ENCODE measurements around the gene SPAG4. TPM values are rescaled to one million over a fixed set of nuclear protein-coding genes. Genes with fewer than 3 reads are reported as not detected.

SPAG4 gene
- total RNA-seq, 2 experiments from 2014 or later, result 15.5 to 17.1 TPM

DNA sequence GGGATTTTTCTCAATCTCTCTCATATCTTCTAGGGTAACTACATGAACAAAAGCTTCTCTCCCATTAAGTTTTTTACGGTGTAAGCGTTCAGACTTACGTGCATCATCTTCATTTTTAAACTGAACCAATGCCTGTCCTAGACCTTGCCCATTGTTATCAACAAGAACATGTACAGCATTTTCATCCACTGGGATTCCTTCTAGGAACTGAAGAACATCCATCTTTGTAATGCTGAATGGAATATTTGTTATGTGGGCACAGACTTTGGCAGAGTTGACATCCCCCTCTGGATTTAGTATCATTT, 37.8 kb downstream of the SPAG4 start:
- CTCF ChIA-PET, result interaction anchor here (1.2 to 1.5 kb wide), 2 partner anchors 34 to 52 kb away, joined by 3 to 5 read pairs; no protein-coding TSS in a partner anchor
- peaks cover 58% of the 10 kb centered on the region for H3K4me1 Mint-ChIP-seq (ENCODE audit: low read depth)
- Histone ChIP-seq H3K4me3 (ENCODE audit: low read length) (no peak overlapping the region), H3K9me3 (ENCODE audit: control insufficient read depth in 1 of 2, insufficient read depth in 1 of 2, low read length in 2 of 2) (no peaks in the 10 kb centered on the region), H3K4me1 (ENCODE audit: insufficient read depth, low read length) (peaks cover 24% of the 10 kb centered on the region), H3K27ac (ENCODE audit: low read depth in 1 of 2, low read length in 2 of 2) (no peak overlapping the region), H3K27me3 (ENCODE audit: control insufficient read depth in 1 of 2, insufficient read depth in 2 of 2, low read length in 2 of 2) (no peaks in the 10 kb centered on the region), H3K36me3 (ENCODE audit: insufficient read depth, low read length) (peaks cover 47% of the 10 kb centered on the region)
- no peaks in the 10 kb centered on the region for H3K27me3 Mint-ChIP-seq
- intact Hi-C loops (cut with DNase I, micrococcal nuclease), result no loop called here
- DNase-seq (no peak), ATAC-seq (ENCODE audit: poor library complexity) (no peak)
- H3K9me3 Mint-ChIP-seq, result no peaks in the 10 kb centered on the region
- POLR2A ChIA-PET, result interaction anchor here (2.6 kb wide), 1 partner anchor 11 kb away, joined by 15 read pairs; the partner anchor contains the start of genes CPNE1 and RBM12
- peaks cover 45% of the 10 kb centered on the region for H3K36me3 Mint-ChIP-seq (ENCODE audit: low read depth)
- no peak overlapping the region for H3K4me3 Mint-ChIP-seq
- no peak overlapping the region for H3K27ac Mint-ChIP-seq
- TF ChIP-seq, protein P1, sequence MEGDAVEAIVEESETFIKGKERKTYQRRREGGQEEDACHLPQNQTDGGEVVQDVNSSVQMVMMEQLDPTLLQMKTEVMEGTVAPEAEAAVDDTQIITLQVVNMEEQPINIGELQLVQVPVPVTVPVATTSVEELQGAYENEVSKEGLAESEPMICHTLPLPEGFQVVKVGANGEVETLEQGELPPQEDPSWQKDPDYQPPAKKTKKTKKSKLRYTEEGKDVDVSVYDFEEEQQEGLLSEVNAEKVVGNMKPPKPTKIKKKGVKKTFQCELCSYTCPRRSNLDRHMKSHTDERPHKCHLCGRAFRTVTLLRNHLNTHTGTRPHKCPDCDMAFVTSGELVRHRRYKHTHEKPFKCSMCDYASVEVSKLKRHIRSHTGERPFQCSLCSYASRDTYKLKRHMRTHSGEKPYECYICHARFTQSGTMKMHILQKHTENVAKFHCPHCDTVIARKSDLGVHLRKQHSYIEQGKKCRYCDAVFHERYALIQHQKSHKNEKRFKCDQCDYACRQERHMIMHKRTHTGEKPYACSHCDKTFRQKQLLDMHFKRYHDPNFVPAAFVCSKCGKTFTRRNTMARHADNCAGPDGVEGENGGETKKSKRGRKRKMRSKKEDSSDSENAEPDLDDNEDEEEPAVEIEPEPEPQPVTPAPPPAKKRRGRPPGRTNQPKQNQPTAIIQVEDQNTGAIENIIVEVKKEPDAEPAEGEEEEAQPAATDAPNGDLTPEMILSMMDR (IDR thresholded peaks at IDR 0.05), result no peak

DNA sequence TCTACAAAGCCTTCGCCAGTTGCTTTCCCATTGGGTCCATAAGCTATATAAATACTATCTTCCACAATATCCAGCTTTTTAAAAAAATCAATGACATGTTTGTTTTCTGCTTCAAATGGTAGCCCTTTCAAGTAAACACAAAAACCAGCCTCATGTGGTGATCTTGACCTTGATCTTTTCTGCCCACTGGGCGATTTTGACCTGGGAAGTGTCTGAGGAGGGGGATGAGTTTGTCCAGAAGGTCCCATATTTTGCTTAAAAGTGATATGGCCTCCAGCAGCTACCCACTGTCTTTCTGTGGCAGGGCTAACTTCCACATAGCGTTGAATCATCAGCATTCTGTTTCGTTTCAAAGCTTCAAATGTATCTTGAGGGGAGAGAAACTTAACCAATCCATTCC, 38.3 kb downstream of the SPAG4 start:
- H3K4me3 Mint-ChIP-seq, result no peak overlapping the region
- Histone ChIP-seq H3K4me1 (ENCODE audit: insufficient read depth, low read length) (peaks cover 28% of the 10 kb centered on the region), H3K27ac (ENCODE audit: low read depth in 1 of 2, low read length in 2 of 2) (no peak overlapping the region), H3K27me3 (ENCODE audit: control insufficient read depth in 1 of 2, insufficient read depth in 2 of 2, low read length in 2 of 2) (no peaks in the 10 kb centered on the region), H3K4me3 (ENCODE audit: low read length) (no peak overlapping the region), H3K9me3 (ENCODE audit: control insufficient read depth in 1 of 2, insufficient read depth in 1 of 2, low read length in 2 of 2) (no peaks in the 10 kb centered on the region), H3K36me3 (ENCODE audit: insufficient read depth, low read length) (peaks cover 47% of the 10 kb centered on the region)
- DNase-seq, result no peak
- H3K27me3 Mint-ChIP-seq, result no peaks in the 10 kb centered on the region
- no peak overlapping the region for H3K27ac Mint-ChIP-seq
- ChIA-PET POLR2A (interaction anchor here (2.6 kb wide), 1 partner anchor 10 kb away, joined by 15 read pairs; the partner anchor contains the start of genes CPNE1 and RBM12), CTCF (interaction anchor here (1.2 to 1.5 kb wide), 2 partner anchors 35 to 52 kb away, joined by 3 to 5 read pairs; no protein-coding TSS in a partner anchor)
- no peak for ATAC-seq (ENCODE audit: poor library complexity)
- no peaks in the 10 kb centered on the region for H3K9me3 Mint-ChIP-seq
- H3K4me1 Mint-ChIP-seq (ENCODE audit: low read depth), result peaks cover 56% of the 10 kb centered on the region
- TF ChIP-seq, protein P1 (IDR thresholded peaks at IDR 0.05), result no peak
- peaks cover 45% of the 10 kb centered on the region for H3K36me3 Mint-ChIP-seq (ENCODE audit: low read depth)
- intact Hi-C loops (cut with DNase I, micrococcal nuclease), result no loop called here

- Mint-ChIP-seq H3K4me1 (ENCODE audit: low read depth) (peaks cover 56% of the 10 kb centered on the region), H3K27ac (no peak overlapping the region), H3K9me3 (no peaks in the 10 kb centered on the region), H3K4me3 (no peak overlapping the region), H3K27me3 (no peaks in the 10 kb centered on the region), H3K36me3 (ENCODE audit: low read depth) (peaks cover 42% of the 10 kb centered on the region)
- Histone ChIP-seq H3K27ac (ENCODE audit: low read depth in 1 of 2, low read length in 2 of 2) (no peak overlapping the region), H3K36me3 (ENCODE audit: insufficient read depth, low read length) (peaks cover 47% of the 10 kb centered on the region), H3K4me1 (ENCODE audit: insufficient read depth, low read length) (peaks cover 28% of the 10 kb centered on the region), H3K4me3 (ENCODE audit: low read length) (no peak overlapping the region), H3K27me3 (ENCODE audit: control insufficient read depth in 1 of 2, insufficient read depth in 2 of 2, low read length in 2 of 2) (no peaks in the 10 kb centered on the region), H3K9me3 (ENCODE audit: control insufficient read depth in 1 of 2, insufficient read depth in 1 of 2, low read length in 2 of 2) (no peaks in the 10 kb centered on the region)
- ATAC-seq (ENCODE audit: poor library complexity) (no peak), DNase-seq (no peak)
- POLR2A ChIA-PET, result interaction anchor here (2.6 kb wide), 1 partner anchor 10 kb away, joined by 15 read pairs; the partner anchor contains the start of genes CPNE1 and RBM12
- intact Hi-C loops (cut with DNase I, micrococcal nuclease), result no loop called here
- TF ChIP-seq, protein P1 (IDR thresholded peaks at IDR 0.05), result no peak
- CTCF ChIA-PET, result interaction anchor here (1.2 to 1.5 kb wide), 2 partner anchors 35 to 53 kb away, joined by 3 to 5 read pairs; no protein-coding TSS in a partner anchor
These were observed 38.8 kb downstream of the SPAG4 start for GRCh38 chr20:35654415-35654814.

All from CD4-positive, alpha-beta T cell (primary cell).